DOHH2 (cell line): Measurements from ENCODE around the gene CTDSP1.

Experiments
- EZH2phosphoT487 ChIP-seq: fragments of 200-600 bp; sonication (generic); IDR thresholded peaks from 2 replicates; pipeline ENCODE4 v1.6.1; 2017; ENCODE audit warnings: borderline replicate concordance, mild to moderate bottlenecking, antibody characterized with exemption, low read length, moderate library complexity, mixed read lengths
- TF ChIP-seq, protein P1 (sequence below): fragments of 200-600 bp; sonication (generic); IDR thresholded peaks from one replicate; pipeline ENCODE4 v1.5.1; 2014; ENCODE audit warnings: antibody characterized with exemption, mild to moderate bottlenecking, low read depth, low read length; ENCODE audit not compliant: poor library complexity, severe bottlenecking

DNA sequence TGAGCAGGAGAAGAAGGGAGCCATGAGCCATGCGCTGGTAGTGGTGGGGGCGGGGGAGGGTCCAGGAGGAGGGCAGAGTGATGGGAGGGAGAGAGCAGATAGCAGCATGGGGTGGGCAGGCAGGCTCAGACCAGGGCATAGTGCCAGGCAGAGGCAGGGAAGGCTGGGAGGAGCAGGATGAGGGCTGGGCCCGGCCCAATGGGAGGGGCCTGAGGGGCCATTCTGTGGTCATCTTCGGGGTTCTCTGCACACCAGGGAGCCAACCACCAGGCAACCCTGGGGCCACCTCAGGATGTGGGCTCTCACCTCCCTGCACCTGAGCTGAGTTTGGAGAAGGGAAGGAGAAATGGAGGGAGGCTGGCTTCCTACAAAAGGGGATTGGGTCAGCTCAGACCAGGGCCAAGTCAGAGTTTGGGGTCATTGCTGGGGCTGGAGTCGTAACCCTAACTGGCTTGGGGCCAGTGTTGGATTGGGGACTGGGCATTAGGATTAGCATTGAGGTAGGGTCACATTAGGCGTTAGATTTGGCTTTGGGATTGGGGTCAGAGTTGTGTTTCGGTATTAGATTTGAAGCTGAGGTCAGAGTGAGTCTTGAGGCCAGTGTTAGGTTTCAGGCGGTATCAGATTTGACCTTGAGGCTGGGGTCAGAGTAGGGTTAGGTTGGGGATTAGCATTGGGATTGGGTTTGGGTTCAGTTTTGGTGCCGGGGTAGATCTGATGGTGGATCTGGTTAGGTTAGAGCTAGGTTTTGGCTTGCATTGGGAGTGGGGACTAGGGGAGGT lies 30.4 kb downstream of the CTDSP1 start:
- TF ChIP-seq, protein P1, sequence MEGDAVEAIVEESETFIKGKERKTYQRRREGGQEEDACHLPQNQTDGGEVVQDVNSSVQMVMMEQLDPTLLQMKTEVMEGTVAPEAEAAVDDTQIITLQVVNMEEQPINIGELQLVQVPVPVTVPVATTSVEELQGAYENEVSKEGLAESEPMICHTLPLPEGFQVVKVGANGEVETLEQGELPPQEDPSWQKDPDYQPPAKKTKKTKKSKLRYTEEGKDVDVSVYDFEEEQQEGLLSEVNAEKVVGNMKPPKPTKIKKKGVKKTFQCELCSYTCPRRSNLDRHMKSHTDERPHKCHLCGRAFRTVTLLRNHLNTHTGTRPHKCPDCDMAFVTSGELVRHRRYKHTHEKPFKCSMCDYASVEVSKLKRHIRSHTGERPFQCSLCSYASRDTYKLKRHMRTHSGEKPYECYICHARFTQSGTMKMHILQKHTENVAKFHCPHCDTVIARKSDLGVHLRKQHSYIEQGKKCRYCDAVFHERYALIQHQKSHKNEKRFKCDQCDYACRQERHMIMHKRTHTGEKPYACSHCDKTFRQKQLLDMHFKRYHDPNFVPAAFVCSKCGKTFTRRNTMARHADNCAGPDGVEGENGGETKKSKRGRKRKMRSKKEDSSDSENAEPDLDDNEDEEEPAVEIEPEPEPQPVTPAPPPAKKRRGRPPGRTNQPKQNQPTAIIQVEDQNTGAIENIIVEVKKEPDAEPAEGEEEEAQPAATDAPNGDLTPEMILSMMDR, result no peak
- no peak for TF ChIP-seq EZH2phosphoT487
